GM12872 (cell line): ENCODE data around the gene CLCN6.

Experiments used
- TF ChIP-seq, protein P1 (sequence below): IDR thresholded peaks from 3 replicates; pipeline ENCODE4 v1.5.1; 2011; ENCODE audit warnings: low read depth, mild to moderate bottlenecking, low read length, moderate library complexity; ENCODE audit not compliant: insufficient read depth

CLCN6 gene

GRCh38 chr1:11771481-11772043, 34.4 kb upstream of the CLCN6 start:
- TF ChIP-seq, protein P1, sequence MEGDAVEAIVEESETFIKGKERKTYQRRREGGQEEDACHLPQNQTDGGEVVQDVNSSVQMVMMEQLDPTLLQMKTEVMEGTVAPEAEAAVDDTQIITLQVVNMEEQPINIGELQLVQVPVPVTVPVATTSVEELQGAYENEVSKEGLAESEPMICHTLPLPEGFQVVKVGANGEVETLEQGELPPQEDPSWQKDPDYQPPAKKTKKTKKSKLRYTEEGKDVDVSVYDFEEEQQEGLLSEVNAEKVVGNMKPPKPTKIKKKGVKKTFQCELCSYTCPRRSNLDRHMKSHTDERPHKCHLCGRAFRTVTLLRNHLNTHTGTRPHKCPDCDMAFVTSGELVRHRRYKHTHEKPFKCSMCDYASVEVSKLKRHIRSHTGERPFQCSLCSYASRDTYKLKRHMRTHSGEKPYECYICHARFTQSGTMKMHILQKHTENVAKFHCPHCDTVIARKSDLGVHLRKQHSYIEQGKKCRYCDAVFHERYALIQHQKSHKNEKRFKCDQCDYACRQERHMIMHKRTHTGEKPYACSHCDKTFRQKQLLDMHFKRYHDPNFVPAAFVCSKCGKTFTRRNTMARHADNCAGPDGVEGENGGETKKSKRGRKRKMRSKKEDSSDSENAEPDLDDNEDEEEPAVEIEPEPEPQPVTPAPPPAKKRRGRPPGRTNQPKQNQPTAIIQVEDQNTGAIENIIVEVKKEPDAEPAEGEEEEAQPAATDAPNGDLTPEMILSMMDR: no peak

- TF ChIP-seq, protein P1: no peak
Observed at GRCh38 chr1:11772458-11772857, 33.5 kb upstream of the CLCN6 start.

GRCh38 chr1:11774753-11775152, 31.2 kb upstream of the CLCN6 start:
- TF ChIP-seq, protein P1: no peak

DNA sequence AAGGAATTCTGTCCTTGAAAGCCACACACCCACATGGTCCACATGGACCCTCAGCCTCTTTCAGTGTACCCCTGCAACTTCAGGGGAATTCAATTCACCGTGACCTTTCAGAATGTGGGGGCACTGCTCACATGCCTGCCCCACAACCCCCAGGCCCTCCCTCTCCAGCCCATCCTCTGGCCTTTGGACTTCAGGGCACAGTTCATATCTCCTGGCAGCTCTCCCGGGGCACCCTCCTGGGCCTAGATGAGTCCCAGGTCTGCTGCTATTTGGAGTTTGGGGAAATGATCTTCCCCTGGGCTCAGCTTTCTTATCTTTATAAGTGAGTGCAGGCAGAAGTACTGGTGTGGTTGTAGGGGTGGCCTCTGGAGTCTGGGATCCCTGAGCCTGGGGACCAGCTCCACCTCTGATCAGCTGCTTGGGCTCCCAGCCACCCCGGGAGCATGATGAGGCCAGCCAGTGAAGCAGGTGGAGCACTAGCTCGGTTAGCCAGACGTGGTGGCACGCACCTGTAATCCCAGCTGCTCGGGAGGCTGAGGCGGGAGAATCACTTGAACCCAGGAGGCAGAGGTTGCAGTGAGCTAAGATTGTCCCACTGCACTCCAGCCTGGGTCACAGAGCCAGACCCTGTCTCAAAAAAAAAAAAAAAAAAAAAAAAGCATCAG, 28.2 kb upstream of the CLCN6 start:
- TF ChIP-seq, protein P1: no peak

DNA sequence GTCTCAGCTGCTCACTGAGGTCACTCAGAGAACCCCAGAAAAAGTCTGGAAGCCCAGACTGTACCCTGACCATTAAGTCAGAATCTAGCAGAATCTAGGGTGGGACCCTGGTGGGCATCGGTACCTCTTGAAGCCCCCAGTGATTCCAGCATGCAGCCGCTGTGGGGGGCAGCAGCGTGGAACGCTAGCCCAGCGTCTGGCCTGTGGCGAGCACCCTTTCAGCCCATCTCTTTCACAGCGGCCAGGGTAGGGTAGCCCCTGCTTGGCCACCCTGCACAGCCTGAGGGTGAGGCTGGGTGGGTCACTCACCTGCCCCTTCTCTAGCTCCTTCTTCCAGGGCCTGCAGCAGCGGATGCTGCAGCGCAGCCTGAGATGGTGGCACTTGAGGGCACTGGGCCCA, 27.7 kb upstream of the CLCN6 start:
- TF ChIP-seq, protein P1: no peak

GRCh38 chr1:11778844-11779623, 27.0 kb upstream of the CLCN6 start:
- TF ChIP-seq, protein P1: no peak

DNA sequence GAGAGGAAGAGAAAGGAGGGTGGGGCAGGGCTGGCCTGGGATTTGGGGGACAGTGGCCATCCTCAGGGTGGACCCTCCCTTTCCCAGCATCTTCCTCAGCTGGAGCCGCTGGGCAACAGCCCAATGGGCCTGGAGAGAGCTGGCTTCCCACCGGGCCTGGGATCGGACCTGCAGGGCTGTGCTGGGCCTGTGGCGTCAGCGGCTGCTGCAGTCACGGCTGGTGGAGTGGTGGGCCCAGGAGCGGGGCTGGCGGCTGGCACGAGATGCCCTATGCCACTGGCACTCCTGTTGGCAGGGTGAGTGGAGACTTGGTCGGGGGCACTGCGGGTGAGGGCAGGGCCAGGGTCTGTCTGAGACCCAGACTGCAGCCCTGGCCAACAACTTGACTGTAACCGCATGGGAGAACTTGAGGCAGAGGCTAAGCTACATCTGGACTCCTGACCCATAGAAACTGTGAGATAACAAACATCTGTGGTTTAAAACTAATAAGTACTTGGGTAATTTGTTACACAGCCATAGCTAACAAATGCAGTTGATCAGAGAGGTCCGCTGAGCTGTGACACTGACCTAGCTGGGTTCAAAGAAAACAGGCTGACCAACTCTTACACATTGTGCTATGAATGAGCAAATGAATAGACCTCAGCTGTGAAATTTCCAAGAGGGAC, 26.1 kb upstream of the CLCN6 start:
- TF ChIP-seq, protein P1: no peak
